Neural progenitor cell (in vitro differentiated cells): ENCODE results near the gene HJV. TPM values are rescaled to one million over a fixed set of nuclear protein-coding genes. Genes with fewer than 3 reads are reported as not detected.

Source experiments
- DNase-seq: peaks from one replicate; pipeline ENCODE4 v3.0.0-alpha.2; 2016; ENCODE audit warnings: low spot score
- H2AFZ ChIP-seq: fragments of 200-600 bp; sonication (generic); replicated peaks from 2 replicates; pipeline ENCODE4 v1.6.1; 2016; ENCODE audit warnings: antibody characterized with exemption
- H3F3A ChIP-seq: fragments of 200-600 bp; sonication (generic); 2 replicates; pipeline ENCODE4 v1.6.1; 2016; ENCODE audit warnings: antibody characterized with exemption, low read depth
- H3K27ac ChIP-seq: fragments of 200-600 bp; sonication (generic); 2 replicates; pipeline ENCODE4 v1.5.1; 2016; ENCODE audit warnings: mild to moderate bottlenecking
- H3K27me3 ChIP-seq: fragments of 200-600 bp; sonication (generic); 2 replicates; pipeline ENCODE4 v1.6.1; 2016; ENCODE audit warnings: mild to moderate bottlenecking, moderate library complexity
- H3K36me3 ChIP-seq: fragments of 200-600 bp; sonication (generic); 2 replicates; pipeline ENCODE4 v1.5.1; 2016
- H3K4me1 ChIP-seq: fragments of 200-600 bp; sonication (generic); 2 replicates; pipeline ENCODE4 v1.6.1; 2016; ENCODE audit warnings: mixed run types
- H3K4me2 ChIP-seq: fragments of 200-600 bp; sonication (generic); 2 replicates; pipeline ENCODE4 v1.6.1; 2016
- H3K4me3 ChIP-seq: fragments of 200-600 bp; sonication (generic); 2 replicates; pipeline ENCODE4 v1.5.1; 2016
- H3K79me2 ChIP-seq: fragments of 200-600 bp; sonication (generic); 2 replicates; pipeline ENCODE4 v1.6.1; 2016; ENCODE audit warnings: low read depth
- H3K9ac ChIP-seq: fragments of 200-600 bp; sonication (generic); 2 replicates; pipeline ENCODE4 v1.6.1; 2016
- H3K9me3 ChIP-seq: fragments of 200-600 bp; sonication (generic); 2 replicates; pipeline ENCODE4 v1.5.1; 2016; ENCODE audit warnings: low read depth
- H4K20me1 ChIP-seq: fragments of 200-600 bp; sonication (generic); 2 replicates; pipeline ENCODE4 v1.6.1; 2016; ENCODE audit warnings: low read depth
- H3K27ac Mint-ChIP-seq: 3 replicates; pipeline ENCODE4 v1.8.0; 2021; ENCODE audit warnings: mixed read lengths
- H3K27me3 Mint-ChIP-seq: 2 replicates; pipeline ENCODE4 v1.8.0; 2022; ENCODE audit warnings: low read depth, mild to moderate bottlenecking, inconsistent platforms, moderate library complexity, mixed read lengths; ENCODE audit not compliant: insufficient read depth
- H3K36me3 Mint-ChIP-seq: 3 replicates; pipeline ENCODE4 v1.8.0; 2021; ENCODE audit warnings: mixed read lengths
- H3K4me1 Mint-ChIP-seq: 3 replicates; pipeline ENCODE4 v1.8.0; 2021; ENCODE audit warnings: mixed read lengths
- H3K4me3 Mint-ChIP-seq: 3 replicates; pipeline ENCODE4 v1.8.0; 2021; ENCODE audit warnings: mild to moderate bottlenecking, moderate library complexity, mixed read lengths
- H3K9me3 Mint-ChIP-seq: 3 replicates; pipeline ENCODE4 v1.8.0; 2020; ENCODE audit warnings: mixed read lengths
- EZH2 ChIP-seq: fragments of 200-600 bp; sonication (generic); IDR thresholded peaks from 2 replicates; pipeline ENCODE4 v1.6.1; 2017; ENCODE audit warnings: antibody characterized with exemption, mild to moderate bottlenecking, moderate library complexity
- EZH2phosphoT487 ChIP-seq: fragments of 200-600 bp; sonication (generic); IDR thresholded peaks from 2 replicates; pipeline ENCODE4 v1.6.1; 2017; ENCODE audit warnings: antibody characterized with exemption
- total RNA-seq: library from RNA; depleted of rRNA; stranded (reverse); fragments of >200 nt; gene quantifications from 2 replicates; pipeline ENCODE4 v1.2.3, GENCODE V29; 2015; ENCODE audit warnings: low replicate concordance
- TF ChIP-seq, protein P1 (sequence below): fragments of 200-600 bp; sonication (generic); IDR thresholded peaks from 2 replicates; pipeline ENCODE4 v1.5.1; 2017; ENCODE audit warnings: antibody characterized with exemption, mild to moderate bottlenecking

Gene HJV
- total RNA-seq, 1 donor from 2014 or later, result not detected

DNA sequence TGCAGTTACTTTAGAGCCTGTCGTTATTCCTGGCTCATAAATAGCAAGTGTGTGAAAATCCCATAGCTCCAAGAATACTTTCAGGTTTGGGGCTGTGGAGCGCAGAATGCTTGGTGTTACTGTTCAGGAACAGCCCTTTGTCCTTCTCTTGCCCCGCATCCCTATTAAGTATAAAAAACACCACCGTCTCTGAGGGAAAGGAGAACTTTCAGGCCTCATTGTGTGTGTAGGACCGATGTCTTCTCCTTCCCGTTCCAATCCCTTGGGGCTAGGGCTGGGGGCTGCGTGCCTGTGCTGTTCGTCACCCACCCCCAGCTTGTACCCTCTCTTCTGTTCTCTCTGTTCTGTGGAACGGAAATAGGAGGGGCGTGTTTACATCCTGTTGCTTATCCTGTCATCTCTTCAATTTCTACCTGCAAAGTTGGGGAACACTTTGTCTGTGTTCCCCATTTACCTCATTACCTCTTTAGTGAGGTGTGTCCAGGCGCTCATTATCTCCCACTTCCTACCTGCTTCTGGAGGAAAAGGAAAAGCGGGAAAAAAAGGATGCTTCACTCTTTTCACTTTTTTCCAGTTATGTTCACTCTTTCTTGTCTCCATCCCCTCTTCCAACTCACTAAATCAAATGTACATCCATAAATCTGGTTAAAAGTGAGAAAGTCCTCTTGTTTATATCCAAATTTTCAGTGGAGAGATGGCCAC is 24.4 kb downstream of the HJV start:
- no peak overlapping the region for H3K27ac ChIP-seq
- peaks cover 19% of the 10 kb centered on the region for H3K27me3 ChIP-seq
- H3K4me3 ChIP-seq, result peak overlapping the region; percentile 85
- H3K36me3 ChIP-seq, result peaks cover 17% of the 10 kb centered on the region
- Mint-ChIP-seq H3K4me1 (peaks cover 64% of the 10 kb centered on the region), H3K9me3 (peaks cover 2% of the 10 kb centered on the region), H3K27me3 (peaks cover 8% of the 10 kb centered on the region), H3K4me3 (peak overlapping the region; percentile 98), H3K27ac (peak overlapping the region; percentile 89), H3K36me3 (peaks cover 39% of the 10 kb centered on the region)
- peak overlapping the region; percentile 35 for H2AFZ ChIP-seq
- TF ChIP-seq, protein P1, sequence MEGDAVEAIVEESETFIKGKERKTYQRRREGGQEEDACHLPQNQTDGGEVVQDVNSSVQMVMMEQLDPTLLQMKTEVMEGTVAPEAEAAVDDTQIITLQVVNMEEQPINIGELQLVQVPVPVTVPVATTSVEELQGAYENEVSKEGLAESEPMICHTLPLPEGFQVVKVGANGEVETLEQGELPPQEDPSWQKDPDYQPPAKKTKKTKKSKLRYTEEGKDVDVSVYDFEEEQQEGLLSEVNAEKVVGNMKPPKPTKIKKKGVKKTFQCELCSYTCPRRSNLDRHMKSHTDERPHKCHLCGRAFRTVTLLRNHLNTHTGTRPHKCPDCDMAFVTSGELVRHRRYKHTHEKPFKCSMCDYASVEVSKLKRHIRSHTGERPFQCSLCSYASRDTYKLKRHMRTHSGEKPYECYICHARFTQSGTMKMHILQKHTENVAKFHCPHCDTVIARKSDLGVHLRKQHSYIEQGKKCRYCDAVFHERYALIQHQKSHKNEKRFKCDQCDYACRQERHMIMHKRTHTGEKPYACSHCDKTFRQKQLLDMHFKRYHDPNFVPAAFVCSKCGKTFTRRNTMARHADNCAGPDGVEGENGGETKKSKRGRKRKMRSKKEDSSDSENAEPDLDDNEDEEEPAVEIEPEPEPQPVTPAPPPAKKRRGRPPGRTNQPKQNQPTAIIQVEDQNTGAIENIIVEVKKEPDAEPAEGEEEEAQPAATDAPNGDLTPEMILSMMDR, result no peak
- H4K20me1 ChIP-seq, result peaks cover 40% of the 10 kb centered on the region
- peak overlapping the region; percentile 72 for H3K4me2 ChIP-seq
- no peak overlapping the region for H3K9ac ChIP-seq
- H3K4me1 ChIP-seq, result peaks cover 44% of the 10 kb centered on the region
- H3K79me2 ChIP-seq, result peaks cover 22% of the 10 kb centered on the region
- no peak for DNase-seq
- peaks cover 27% of the 10 kb centered on the region for H3F3A ChIP-seq
- H3K9me3 ChIP-seq, result no peaks in the 10 kb centered on the region

DNA sequence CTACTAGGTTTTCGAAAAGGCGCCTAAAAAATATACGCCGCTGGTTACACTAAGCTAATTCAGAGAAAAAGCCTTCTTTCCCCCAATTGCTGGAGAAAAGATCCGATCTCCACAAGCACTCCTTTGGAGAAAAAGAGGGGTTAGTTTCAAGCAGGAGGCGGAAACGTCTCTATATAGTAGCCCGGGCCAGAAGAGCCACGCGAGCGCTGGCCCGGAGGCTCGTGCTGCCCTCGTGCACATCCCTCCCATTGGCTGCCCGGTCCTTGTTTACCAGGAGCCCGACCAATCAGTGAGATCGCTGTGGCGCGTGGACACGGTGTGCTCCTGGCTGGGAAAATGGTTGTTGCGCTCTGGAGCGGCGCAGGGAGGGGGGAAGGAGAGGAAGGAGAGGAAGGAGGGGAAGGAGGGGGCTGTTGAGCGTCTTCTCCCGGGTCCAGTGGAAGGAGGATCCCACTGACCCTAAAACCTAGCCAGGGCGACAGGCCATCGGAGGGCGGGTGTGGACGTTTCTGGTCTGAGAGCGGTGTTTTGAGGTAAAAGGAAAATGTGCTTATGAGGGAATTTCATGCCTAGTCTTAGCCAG is 25.0 kb downstream of the HJV start, which contains the start of gene TXNIP:
Gene TXNIP (minus strand): TSS at position 147 of the 583 bp plus-strand sequence. CDS start 313 bp downstream, outside the sequence.
- H3K9me3 ChIP-seq, result no peaks in the 10 kb centered on the region
- Mint-ChIP-seq H3K4me1 (peaks cover 68% of the 10 kb centered on the region), H3K27ac (peak within 1 kb of the TSS; percentile 89), H3K36me3 (peaks cover 41% of the 10 kb centered on the region), H3K9me3 (peaks cover 2% of the 10 kb centered on the region), H3K4me3 (peak within 1 kb of the TSS; percentile 98), H3K27me3 (peaks cover 8% of the 10 kb centered on the region)
- H2AFZ ChIP-seq, result peak within 1 kb of the TSS; percentile 35
- H3F3A ChIP-seq, result peaks cover 34% of the 10 kb centered on the region
- DNase-seq, result peak; percentile 98
- peaks cover 19% of the 10 kb centered on the region for H3K27me3 ChIP-seq
- H3K9ac ChIP-seq, result peak within 1 kb of the TSS; percentile 70
- peaks cover 22% of the 10 kb centered on the region for H3K79me2 ChIP-seq
- H3K4me3 ChIP-seq, result peak within 1 kb of the TSS; percentile 85
- peaks cover 46% of the 10 kb centered on the region for H4K20me1 ChIP-seq
- TF ChIP-seq EZH2phosphoT487, result no peak
- TF ChIP-seq, protein P1, result no peak
- TF ChIP-seq EZH2, result no peak
- peaks cover 44% of the 10 kb centered on the region for H3K4me1 ChIP-seq
- H3K36me3 ChIP-seq, result peaks cover 17% of the 10 kb centered on the region
- H3K4me2 ChIP-seq, result peak within 1 kb of the TSS; percentile 94
- no peak within 1 kb of the TSS for H3K27ac ChIP-seq

DNA sequence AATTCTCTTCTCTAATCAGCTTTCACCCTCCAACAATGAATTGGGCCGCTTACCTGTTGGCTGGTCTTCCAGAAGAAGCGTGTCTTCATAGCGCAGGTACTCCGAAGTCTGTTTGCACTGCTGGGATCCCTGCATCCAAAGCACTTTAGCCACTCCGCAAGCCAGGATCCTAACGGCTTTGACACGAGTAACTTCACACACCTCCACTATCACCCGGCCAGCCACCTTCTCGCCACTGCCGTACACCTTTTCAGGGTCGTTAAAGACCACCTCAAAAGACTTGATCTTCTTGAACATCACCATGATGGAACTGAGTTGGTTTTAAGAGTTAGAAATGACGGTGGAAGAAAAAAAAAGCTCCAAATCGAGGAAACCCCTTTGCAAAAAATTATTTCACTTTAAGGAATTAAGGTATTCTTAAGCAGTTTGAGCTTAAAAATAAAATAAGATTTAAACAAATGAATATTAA is 25.5 kb downstream of the HJV start:
- no peak overlapping the region for H3K27ac ChIP-seq

More for the DNA sequence above, 25.5 kb downstream of the HJV start:
- Mint-ChIP-seq H3K27ac (peak overlapping the region; percentile 89), H3K9me3 (peaks cover 2% of the 10 kb centered on the region), H3K4me3 (peak overlapping the region; percentile 98), H3K36me3 (peaks cover 42% of the 10 kb centered on the region), H3K4me1 (peaks cover 65% of the 10 kb centered on the region), H3K27me3 (peaks cover 8% of the 10 kb centered on the region)
- H4K20me1 ChIP-seq, result peaks cover 48% of the 10 kb centered on the region
- H3K27me3 ChIP-seq, result peaks cover 19% of the 10 kb centered on the region
- H3K9ac ChIP-seq, result peak overlapping the region; percentile 70
- H3F3A ChIP-seq, result peaks cover 37% of the 10 kb centered on the region
- TF ChIP-seq, protein P1, result no peak
- TF ChIP-seq EZH2phosphoT487, result no peak
- no peak overlapping the region for H2AFZ ChIP-seq
- H3K4me3 ChIP-seq, result peak overlapping the region; percentile 85
- H3K4me1 ChIP-seq, result peaks cover 44% of the 10 kb centered on the region
- peaks cover 17% of the 10 kb centered on the region for H3K36me3 ChIP-seq
- H3K9me3 ChIP-seq, result no peaks in the 10 kb centered on the region
- H3K4me2 ChIP-seq, result peak overlapping the region; percentile 94
- peaks cover 22% of the 10 kb centered on the region for H3K79me2 ChIP-seq
- peak; percentile 37 for DNase-seq
